Loucy (cell line): ENCODE results near the gene RELL1.

Experiments used
- H2AFZ ChIP-seq: fragments of 200-600 bp; sonication (generic); 2 replicates; pipeline ENCODE4 v1.6.0; 2016; ENCODE audit warnings: antibody characterized with exemption, mild to moderate bottlenecking, low read length, moderate library complexity
- H3F3A ChIP-seq: fragments of 200-600 bp; 2 replicates; pipeline ENCODE4 v1.6.0; 2016; ENCODE audit warnings: antibody characterized with exemption, low read depth, mild to moderate bottlenecking
- H3K27me3 ChIP-seq: fragments of 200-600 bp; sonication (generic); 2 replicates; pipeline ENCODE4 v1.6.1; 2014; ENCODE audit warnings: low read length, mild to moderate bottlenecking; ENCODE audit not compliant: insufficient read depth, poor library complexity, severe bottlenecking
- H3K36me3 ChIP-seq: fragments of 200-600 bp; sonication (generic); 2 replicates; pipeline ENCODE4 v1.6.1; 2016; ENCODE audit warnings: low read length; ENCODE audit not compliant: insufficient read depth
- H3K4me1 ChIP-seq: fragments of 200-600 bp; sonication (generic); 2 replicates; pipeline ENCODE4 v1.5.1; 2014; ENCODE audit warnings: low read length, mild to moderate bottlenecking; ENCODE audit not compliant: insufficient read depth, poor library complexity, severe bottlenecking
- H3K4me2 ChIP-seq: fragments of 200-600 bp; sonication (generic); 2 replicates; pipeline ENCODE4 v1.6.0; 2014; ENCODE audit warnings: antibody characterized with exemption, low read length, low read depth, mild to moderate bottlenecking; ENCODE audit not compliant: poor library complexity, severe bottlenecking
- H3K4me3 ChIP-seq: fragments of 200-600 bp; sonication (generic); 2 replicates; pipeline ENCODE4 v1.5.1; 2014; ENCODE audit warnings: low read length, mild to moderate bottlenecking, mixed read lengths; ENCODE audit not compliant: poor library complexity, severe bottlenecking
- H3K79me2 ChIP-seq: fragments of 200-600 bp; sonication (generic); 2 replicates; pipeline ENCODE4 v1.6.1; 2014; ENCODE audit warnings: low read length; ENCODE audit not compliant: insufficient read depth
- H3K9ac ChIP-seq: fragments of 200-600 bp; sonication (generic); 2 replicates; pipeline ENCODE4 v1.6.0; 2014; ENCODE audit warnings: mild to moderate bottlenecking, low read depth, low read length, moderate library complexity; ENCODE audit not compliant: poor library complexity, severe bottlenecking
- H3K9me2 ChIP-seq: fragments of 200-600 bp; sonication (generic); replicated peaks from 2 replicates; pipeline ENCODE4 v1.6.1; 2016; ENCODE audit warnings: low read depth, low read length, mixed read lengths
- H3K9me3 ChIP-seq: fragments of 200-600 bp; sonication (generic); 2 replicates; pipeline ENCODE4 v1.6.1; 2014; ENCODE audit warnings: mild to moderate bottlenecking, antibody characterized with exemption, low read length, low read depth; ENCODE audit not compliant: insufficient read depth
- H4K20me1 ChIP-seq: fragments of 200-600 bp; sonication (generic); 2 replicates; pipeline ENCODE4 v1.6.0; 2014; ENCODE audit warnings: antibody characterized with exemption, low read length, mild to moderate bottlenecking; ENCODE audit not compliant: insufficient read depth, poor library complexity, severe bottlenecking
- EZH2phosphoT487 ChIP-seq: fragments of 200-600 bp; IDR thresholded peaks from 2 replicates; pipeline ENCODE4 v1.6.1; 2018; ENCODE audit warnings: antibody characterized with exemption, mild to moderate bottlenecking, moderate library complexity, borderline replicate concordance
- TF ChIP-seq, protein P1 (sequence below): fragments of 200-600 bp; sonication (generic); conservative IDR thresholded peaks from 2 replicates; pipeline ENCODE4 v1.5.1; 2014; ENCODE audit warnings: mild to moderate bottlenecking, antibody characterized with exemption, low read length

RELL1 gene

DNA sequence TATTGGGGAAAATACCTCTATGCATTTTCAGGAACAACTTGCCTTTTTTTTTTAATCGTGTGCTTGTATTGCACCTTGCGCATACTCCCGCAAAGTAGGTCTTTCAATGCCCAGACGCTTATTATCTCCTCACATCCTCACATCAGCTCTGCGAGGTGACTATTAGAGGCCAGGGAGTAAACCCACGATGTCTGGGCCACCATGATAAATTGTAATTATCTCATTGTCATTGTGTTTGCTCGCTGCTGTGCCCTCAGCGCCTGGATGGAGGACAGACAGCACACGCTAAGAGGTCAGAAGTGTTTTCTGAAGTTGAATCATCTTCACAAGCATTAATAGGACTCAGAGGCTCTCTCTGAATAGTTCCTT lies 1.0 kb upstream of the RELL1 start:
- Histone ChIP-seq H3K4me2 (peak overlapping the region; percentile 71), H3K4me3 (peak overlapping the region; percentile 77), H3K9me2 (no peaks in the 10 kb centered on the region), H3K4me1 (peaks cover 27% of the 10 kb centered on the region), H3F3A (peaks cover 4% of the 10 kb centered on the region; the same call in 1 of the 2 replicates), H4K20me1 (peaks cover 10% of the 10 kb centered on the region), H3K9ac (peak overlapping the region; percentile 75), H3K36me3 (no peaks in the 10 kb centered on the region), H3K27me3 (no peaks in the 10 kb centered on the region), H2AFZ (peak overlapping the region; percentile 83), H3K79me2 (peaks cover 14% of the 10 kb centered on the region), H3K9me3 (no peaks in the 10 kb centered on the region)
- TF ChIP-seq EZH2phosphoT487, result no peak
- TF ChIP-seq, protein P1, sequence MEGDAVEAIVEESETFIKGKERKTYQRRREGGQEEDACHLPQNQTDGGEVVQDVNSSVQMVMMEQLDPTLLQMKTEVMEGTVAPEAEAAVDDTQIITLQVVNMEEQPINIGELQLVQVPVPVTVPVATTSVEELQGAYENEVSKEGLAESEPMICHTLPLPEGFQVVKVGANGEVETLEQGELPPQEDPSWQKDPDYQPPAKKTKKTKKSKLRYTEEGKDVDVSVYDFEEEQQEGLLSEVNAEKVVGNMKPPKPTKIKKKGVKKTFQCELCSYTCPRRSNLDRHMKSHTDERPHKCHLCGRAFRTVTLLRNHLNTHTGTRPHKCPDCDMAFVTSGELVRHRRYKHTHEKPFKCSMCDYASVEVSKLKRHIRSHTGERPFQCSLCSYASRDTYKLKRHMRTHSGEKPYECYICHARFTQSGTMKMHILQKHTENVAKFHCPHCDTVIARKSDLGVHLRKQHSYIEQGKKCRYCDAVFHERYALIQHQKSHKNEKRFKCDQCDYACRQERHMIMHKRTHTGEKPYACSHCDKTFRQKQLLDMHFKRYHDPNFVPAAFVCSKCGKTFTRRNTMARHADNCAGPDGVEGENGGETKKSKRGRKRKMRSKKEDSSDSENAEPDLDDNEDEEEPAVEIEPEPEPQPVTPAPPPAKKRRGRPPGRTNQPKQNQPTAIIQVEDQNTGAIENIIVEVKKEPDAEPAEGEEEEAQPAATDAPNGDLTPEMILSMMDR, result no peak

DNA sequence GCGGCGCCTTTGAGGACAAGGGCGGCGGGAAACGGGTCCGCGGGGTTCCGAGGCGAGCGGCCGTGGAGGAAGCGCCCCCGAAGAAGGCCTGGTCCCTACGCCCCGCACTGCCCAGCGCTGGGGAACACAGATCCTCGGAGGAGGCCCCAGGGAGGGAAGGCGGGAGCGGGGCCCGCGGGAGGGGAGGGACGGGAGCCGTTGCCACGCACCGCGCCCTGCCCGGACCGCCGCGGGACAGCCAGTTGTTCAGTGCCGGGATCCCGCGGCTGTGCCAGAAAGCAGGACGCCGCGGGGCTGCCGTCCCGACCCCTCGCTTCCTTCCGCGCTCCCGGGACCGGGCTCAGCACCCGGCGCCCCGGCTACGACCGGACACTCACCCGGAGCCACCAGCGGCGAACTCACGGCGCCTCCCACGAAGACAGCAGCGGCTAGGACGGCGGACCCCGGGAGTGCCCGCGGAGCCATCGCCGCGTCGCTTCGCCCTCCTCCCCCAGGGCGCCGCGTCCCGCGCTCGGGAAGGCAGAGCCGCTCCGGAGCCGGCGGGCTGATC lies 278 bp downstream of the RELL1 start:
- Histone ChIP-seq H3K27me3 (no peaks in the 10 kb centered on the region), H3K4me1 (peaks cover 33% of the 10 kb centered on the region), H3K9ac (peak overlapping the region; percentile 75), H3K4me2 (peak overlapping the region; percentile 82), H3K36me3 (no peaks in the 10 kb centered on the region), H2AFZ (peak overlapping the region; percentile 91), H3K79me2 (peaks cover 22% of the 10 kb centered on the region), H4K20me1 (peaks cover 16% of the 10 kb centered on the region), H3F3A (peaks cover 4% of the 10 kb centered on the region; the same call in 1 of the 2 replicates), H3K9me2 (no peaks in the 10 kb centered on the region), H3K4me3 (peak overlapping the region; percentile 77), H3K9me3 (no peaks in the 10 kb centered on the region)
- no peak for TF ChIP-seq EZH2phosphoT487
- TF ChIP-seq, protein P1, result no peak

DNA sequence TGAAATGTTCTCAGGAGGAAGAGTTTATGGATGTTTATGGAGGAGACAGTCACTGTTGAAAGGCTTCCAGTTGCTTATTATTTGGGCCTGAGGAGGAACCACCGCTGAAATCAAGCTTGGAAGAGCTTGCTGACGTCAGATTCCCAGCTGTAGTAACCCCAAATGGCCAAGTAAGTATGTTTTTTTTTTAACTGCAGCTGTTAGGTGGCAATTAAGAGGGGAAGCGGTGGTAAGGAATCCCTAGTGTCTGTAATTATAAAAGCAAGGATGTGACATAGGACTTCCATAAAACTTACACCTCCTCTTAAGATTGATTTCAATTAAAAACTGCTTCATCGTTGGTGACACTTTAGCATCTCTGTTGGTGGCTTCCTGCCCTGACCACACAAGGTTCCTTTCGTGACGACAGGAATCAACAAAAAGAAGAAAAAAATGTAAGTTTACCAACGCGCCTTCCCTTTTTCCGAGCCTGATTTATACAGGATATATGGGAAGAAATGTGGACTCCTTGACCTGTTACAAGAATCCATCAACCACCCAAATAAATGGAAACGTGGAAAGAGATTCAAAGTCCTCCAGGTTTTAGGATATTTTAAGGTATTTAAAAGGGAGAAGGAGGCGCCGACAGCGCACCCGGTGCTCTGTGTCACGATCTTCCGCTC lies 884 bp downstream of the RELL1 start:
- Histone ChIP-seq H3F3A (peaks cover 4% of the 10 kb centered on the region; the same call in 1 of the 2 replicates), H3K27me3 (no peaks in the 10 kb centered on the region), H3K9me3 (no peaks in the 10 kb centered on the region), H2AFZ (peak overlapping the region; percentile 91), H3K4me3 (peak overlapping the region; percentile 77), H3K9me2 (no peaks in the 10 kb centered on the region), H3K9ac (peak overlapping the region; percentile 75), H3K79me2 (peaks cover 24% of the 10 kb centered on the region), H3K36me3 (no peaks in the 10 kb centered on the region), H4K20me1 (peaks cover 16% of the 10 kb centered on the region), H3K4me1 (peaks cover 33% of the 10 kb centered on the region), H3K4me2 (peak overlapping the region; percentile 82)
- TF ChIP-seq EZH2phosphoT487, result no peak
- TF ChIP-seq, protein P1, result no peak
